GM12892 (cell line): ENCODE data around the gene REV1.

Source experiments
- POLR2A ChIP-seq: IDR thresholded peaks from 2 replicates; pipeline ENCODE4 v1.6.1; 2011; ENCODE audit warnings: low read depth, low read length, control low read depth
- POLR2AphosphoS5 ChIP-seq: IDR thresholded peaks from 2 replicates; pipeline ENCODE4 v1.6.1; 2011; ENCODE audit warnings: low read depth, low read length, control low read depth

GRCh38 chr2:99389371-99389770, 100.4 kb downstream of the REV1 start:
- TF ChIP-seq POLR2A: no peak
- TF ChIP-seq POLR2AphosphoS5: no peak
